IMR-90 (cell line): ENCODE measurements around the gene PLXDC1. TPM values are rescaled to one million over a fixed set of nuclear protein-coding genes. Genes with fewer than 3 reads are reported as not detected.

ENCODE experiments used
- ATAC-seq: fragments of 200-7000 bp; cut with Tn5 transposase; 2 replicates; pipeline ENCODE4 v1.9.1; 2020; ENCODE audit warnings: low read depth, mild to moderate bottlenecking, moderate library complexity
- BruUV-seq: library from RNA; stranded (reverse); fragments of 400-500 nt; replicated peaks from 2 replicates; lab custom pipeline; 2021; lab: Mats Ljungman, UMichigan
- CTCF ChIA-PET: fragments of 300-600 bp; formaldehyde crosslinking; extraction: SDS; loops from one replicate; lab custom pipeline; 2021; ENCODE audit warnings: antibody characterized with exemption; lab: Yijun Ruan, JAX
- POLR2A ChIA-PET: fragments of 300-600 bp; sonication (Branson Sonifier 250); formaldehyde crosslinking; loops from one replicate; lab custom pipeline; 2022; ENCODE audit warnings: antibody characterized with exemption; ENCODE audit not compliant: unreplicated experiment; lab: Charles Lee
- DNase-seq: peaks from one replicate; pipeline ENCODE4 v3.0.0; 2013
- H2AFZ ChIP-seq: replicated peaks from 2 replicates; pipeline ENCODE3; 2013; ENCODE audit warnings: low read length, mild to moderate bottlenecking; ENCODE audit not compliant: poor library complexity
- H2AK5ac ChIP-seq: 2 replicates; pipeline ENCODE4 v1.6.1; 2013; ENCODE audit warnings: low read depth, low read length, inconsistent platforms
- H2AK9ac ChIP-seq: replicated peaks from 2 replicates; pipeline ENCODE3; 2013; ENCODE audit warnings: mild to moderate bottlenecking, low read depth, low read length, moderate library complexity; ENCODE audit not compliant: poor library complexity
- H2BK120ac ChIP-seq: 2 replicates; pipeline ENCODE4 v1.6.1; 2013; ENCODE audit warnings: low read depth, low read length, inconsistent platforms
- H2BK15ac ChIP-seq: 3 replicates; pipeline ENCODE4 v1.6.1; 2013; ENCODE audit warnings: low read depth, low read length, inconsistent platforms
- H2BK20ac ChIP-seq: 2 replicates; pipeline ENCODE4 v1.6.1; 2013; ENCODE audit warnings: low read depth, mild to moderate bottlenecking, inconsistent platforms, low read length, moderate library complexity
- H2BK5ac ChIP-seq: 2 replicates; pipeline ENCODE4 v1.6.1; 2013; ENCODE audit warnings: mild to moderate bottlenecking, low read depth, low read length, inconsistent platforms; ENCODE audit not compliant: poor library complexity, severe bottlenecking
- H3K14ac ChIP-seq: replicated peaks from 2 replicates; pipeline ENCODE4 v1.6.1; 2013; ENCODE audit warnings: low read depth, low read length, inconsistent platforms
- H3K18ac ChIP-seq: 2 replicates; pipeline ENCODE4 v1.6.1; 2013; ENCODE audit warnings: low read depth, low read length, control low read depth
- H3K23ac ChIP-seq: 2 replicates; pipeline ENCODE4 v1.6.1; 2013; ENCODE audit warnings: low read depth, low read length, inconsistent platforms
- H3K27ac ChIP-seq: 2 replicates; pipeline ENCODE4 v1.5.1; 2013; ENCODE audit warnings: mild to moderate bottlenecking, control low read depth, low read length; ENCODE audit not compliant: insufficient read depth
- H3K27me3 ChIP-seq: 2 replicates; pipeline ENCODE4 v1.6.1; 2013; ENCODE audit warnings: low read length; ENCODE audit not compliant: control insufficient read depth, insufficient read depth
- H3K36me3 ChIP-seq: 2 replicates; pipeline ENCODE4 v1.6.1; 2013; ENCODE audit warnings: low read length, mixed read lengths; ENCODE audit not compliant: control insufficient read depth, insufficient read depth
- H3K4ac ChIP-seq: 2 replicates; pipeline ENCODE4 v1.6.1; 2013; ENCODE audit warnings: low read depth, low read length, inconsistent platforms
- H3K4me1 ChIP-seq: 2 replicates; pipeline ENCODE4 v1.6.1; 2013; ENCODE audit warnings: low read length, mixed read lengths; ENCODE audit not compliant: control insufficient read depth, insufficient read depth
- H3K4me2 ChIP-seq: 2 replicates; pipeline ENCODE4 v1.6.1; 2013; ENCODE audit warnings: low read depth, mild to moderate bottlenecking, control low read depth, low read length, moderate library complexity
- H3K4me3 ChIP-seq: 2 replicates; pipeline ENCODE4 v1.5.1; 2013; ENCODE audit warnings: low read depth, mild to moderate bottlenecking, control low read depth, low read length, moderate library complexity; ENCODE audit not compliant: insufficient read depth
- H3K56ac ChIP-seq: 2 replicates; pipeline ENCODE4 v1.6.1; 2013; ENCODE audit warnings: low read length, inconsistent platforms; ENCODE audit not compliant: insufficient read depth; ENCODE audit errors: extremely low read depth
- H3K79me1 ChIP-seq, 2 experiments: 2 replicates each; pipeline ENCODE4 v1.6.1; 2013; ENCODE audit warnings: low read length in 2 of 2, inconsistent platforms in 1 of 2, low read depth in 1 of 2
- H3K9ac ChIP-seq: 2 replicates; pipeline ENCODE4 v1.6.1; 2013; ENCODE audit warnings: low read depth, low read length, control low read depth
- H3K9me1 ChIP-seq: 2 replicates; pipeline ENCODE4 v1.6.1; 2013; ENCODE audit warnings: low read length, inconsistent platforms; ENCODE audit not compliant: insufficient read depth
- H3K9me3 ChIP-seq: 2 replicates; pipeline ENCODE4 v1.6.1; 2013; ENCODE audit warnings: low read length; ENCODE audit not compliant: control insufficient read depth, insufficient read depth
- H4K20me1 ChIP-seq: 2 replicates; pipeline ENCODE4 v1.6.1; 2013; ENCODE audit warnings: low read length, inconsistent platforms; ENCODE audit not compliant: insufficient read depth
- H4K5ac ChIP-seq: 2 replicates; pipeline ENCODE4 v1.6.1; 2013; ENCODE audit warnings: mild to moderate bottlenecking, low read depth, low read length, control low read depth
- H4K8ac ChIP-seq, 2 experiments: 2 replicates each; pipeline ENCODE4 v1.6.1; 2013; ENCODE audit warnings: low read depth in 2 of 2, low read length in 2 of 2, control low read depth in 1 of 2, inconsistent platforms in 1 of 2
- H4K91ac ChIP-seq: 2 replicates; pipeline ENCODE4 v1.6.1; 2013; ENCODE audit warnings: low read depth, low read length, inconsistent platforms; ENCODE audit not compliant: insufficient read depth
- BHLHE40 ChIP-seq: fragments of 150-350 bp; IDR thresholded peaks from 2 replicates; pipeline ENCODE4 v1.6.1; 2016; ENCODE audit warnings: mild to moderate bottlenecking, low read depth, low read length
- CEBPB ChIP-seq: IDR thresholded peaks from 2 replicates; pipeline ENCODE4 v1.6.1; 2012; ENCODE audit warnings: low read depth, low read length, improper control_type of control experiment
- CTCF ChIP-seq: conservative IDR thresholded peaks from 2 replicates; pipeline ENCODE4 v1.5.1; 2012; ENCODE audit warnings: mild to moderate bottlenecking, low read depth, low read length, improper control_type of control experiment
- MAZ ChIP-seq: IDR thresholded peaks from 2 replicates; pipeline ENCODE4 v1.6.1; 2012; ENCODE audit warnings: low read depth, mild to moderate bottlenecking, low read length, improper control_type of control experiment, moderate library complexity, borderline replicate concordance
- MXI1 ChIP-seq: IDR thresholded peaks from 2 replicates; pipeline ENCODE4 v1.6.1; 2012; ENCODE audit warnings: low read depth, mild to moderate bottlenecking, low read length, moderate library complexity, borderline replicate concordance
- NFE2L2 ChIP-seq: fragments of 150-350 bp; IDR thresholded peaks from 2 replicates; pipeline ENCODE4 v1.6.1; 2016; ENCODE audit warnings: low read depth, mild to moderate bottlenecking, low read length
- POLR2A ChIP-seq: IDR thresholded peaks from 2 replicates; pipeline ENCODE4 v1.6.1; 2012; ENCODE audit warnings: mild to moderate bottlenecking, low read depth, low read length
- RAD21 ChIP-seq: IDR thresholded peaks from 2 replicates; pipeline ENCODE4 v1.6.1; 2012; ENCODE audit warnings: low read length, improper control_type of control experiment
- RCOR1 ChIP-seq: IDR thresholded peaks from 2 replicates; pipeline ENCODE4 v1.6.1; 2012; ENCODE audit warnings: mild to moderate bottlenecking, low read length, improper control_type of control experiment; ENCODE audit not compliant: insufficient replicate concordance
- RFX5 ChIP-seq: IDR thresholded peaks from 2 replicates; pipeline ENCODE4 v1.8.0; 2012; ENCODE audit warnings: low read depth, mild to moderate bottlenecking, low read length, moderate library complexity
- WGBS, 2 experiments: methylation state at CpG; one replicate each; pipeline versions ENCODE4 v1.1.5 to v1.1.7; 2013; ENCODE audit warnings: missing lambda C conversion rate in 2 of 2; ENCODE audit not compliant: insufficient read length in 1 of 2; ENCODE audit errors: extremely low coverage in 2 of 2; 5-methylcytosine and 5-hydroxymethylcytosine counted together
- dilution Hi-C: fragments of 300-500 bp; cut with HindIII; formaldehyde crosslinking; loops from one replicate; pipeline ENCODE4 v1.14.3; 2018; ENCODE audit warnings: low sequenced_read_pairs; ENCODE audit not compliant: unreplicated experiment
- in situ Hi-C: fragments of 300-500 bp; cut with MboI; formaldehyde crosslinking; loops from 3 replicates; pipeline ENCODE4 v1.14.3; 2019; ENCODE audit warnings: low sequenced_read_pairs, inconsistent platforms, mixed read lengths
- intact Hi-C: fragments of 100-400 bp; cut with micrococcal nuclease; formaldehyde crosslinking; loops from 2 replicates; pipeline ENCODE4 v1.10.0; 2022
- polyA plus RNA-seq, 3 experiments: library from polyadenylated mRNA; depleted of rRNA; stranded (reverse); fragments of >200 nt; gene quantifications; 2 replicates each; pipeline ENCODE4 v1.2.3, GENCODE V29; 2012; ENCODE audit warnings: low replicate concordance in 1 of 3
- total RNA-seq: library from RNA; depleted of rRNA; stranded (reverse); fragments of >200 nt; gene quantifications from 2 replicates; pipeline ENCODE4 v1.2.3, GENCODE V29; 2012
- TF ChIP-seq, protein P1 (sequence below): fragments of 150-350 bp; IDR thresholded peaks from 2 replicates; pipeline ENCODE4 v1.6.1; 2017; ENCODE audit warnings: mild to moderate bottlenecking, antibody characterized with exemption, low read length, low read depth

Gene PLXDC1
- total and polyA plus RNA-seq, 2 of the 4 experiments (the other 2 are of a cell fraction), result under 0.01 to 0.50 TPM

DNA sequence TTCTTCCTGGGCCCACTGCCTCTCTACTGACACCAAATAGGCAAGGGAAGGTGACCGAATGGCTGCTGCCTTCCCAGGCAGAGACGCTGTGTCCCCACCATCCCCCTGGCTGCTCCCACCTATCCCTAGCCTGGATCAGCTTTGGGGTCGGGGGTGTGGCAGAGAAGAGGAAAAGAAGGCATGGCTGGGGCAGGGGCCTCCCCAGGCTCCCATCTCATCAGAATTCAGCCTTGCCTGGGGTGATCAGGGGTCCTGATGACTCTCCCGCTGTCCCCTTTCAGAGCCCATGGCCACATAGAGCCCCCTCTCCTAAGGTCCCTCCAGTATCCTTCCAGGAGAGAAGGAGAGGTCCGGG, 665 bp downstream of the PLXDC1 start:
- H3K27ac ChIP-seq, result no peak overlapping the region
- POLR2A ChIA-PET, result no interaction called here

More for the DNA sequence above, 665 bp downstream of the PLXDC1 start:
- H3K4me1 ChIP-seq, result no peaks in the 10 kb centered on the region; the same call in 1 of the 2 replicates
- H3K9me1 ChIP-seq, result no peaks in the 10 kb centered on the region
- no peaks in the 10 kb centered on the region for H3K36me3 ChIP-seq
- H3K4me3 ChIP-seq, result no peak overlapping the region
- no peak overlapping the region for H3K56ac ChIP-seq
- no peak overlapping the region for H4K8ac ChIP-seq
- intact Hi-C loops, result no loop called here
- peak overlapping the region; percentile 69 for H2AFZ ChIP-seq
- H3K9ac ChIP-seq, result no peak overlapping the region
- no peak overlapping the region for H2BK20ac ChIP-seq
- no CpG with 5 or more reads among the region's 5 CpGs for WGBS, 2 experiments
- no peaks in the 10 kb centered on the region for H3K9me3 ChIP-seq
- peaks cover 20% of the 10 kb centered on the region for H3K27me3 ChIP-seq
- H4K5ac ChIP-seq, result no peak overlapping the region
- H2AK9ac ChIP-seq, result no peak overlapping the region
- no peak overlapping the region for H3K23ac ChIP-seq
- no peaks in the 10 kb centered on the region for H3K79me1 ChIP-seq
- ATAC-seq (no peak), DNase-seq (no peak)
- no peak overlapping the region for H3K18ac ChIP-seq
- TF ChIP-seq MAZ (no peak), MXI1 (no peak), RFX5 (no peak), RCOR1 (no peak), POLR2A (no peak), NFE2L2 (no peak), CEBPB (no peak), BHLHE40 (no peak), CTCF (no peak), RAD21 (no peak)
- TF ChIP-seq, protein P1, sequence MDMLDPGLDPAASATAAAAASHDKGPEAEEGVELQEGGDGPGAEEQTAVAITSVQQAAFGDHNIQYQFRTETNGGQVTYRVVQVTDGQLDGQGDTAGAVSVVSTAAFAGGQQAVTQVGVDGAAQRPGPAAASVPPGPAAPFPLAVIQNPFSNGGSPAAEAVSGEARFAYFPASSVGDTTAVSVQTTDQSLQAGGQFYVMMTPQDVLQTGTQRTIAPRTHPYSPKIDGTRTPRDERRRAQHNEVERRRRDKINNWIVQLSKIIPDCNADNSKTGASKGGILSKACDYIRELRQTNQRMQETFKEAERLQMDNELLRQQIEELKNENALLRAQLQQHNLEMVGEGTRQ, result no peak
- H3K14ac ChIP-seq, result no peak overlapping the region
- peaks cover 4% of the 10 kb centered on the region; the same call in 1 of the 2 replicates for H4K20me1 ChIP-seq
- no peak overlapping the region for H2BK5ac ChIP-seq
- H2BK120ac ChIP-seq, result no peak overlapping the region
- no peak overlapping the region for H2BK15ac ChIP-seq
- H2AK5ac ChIP-seq, result no peak overlapping the region
- H4K91ac ChIP-seq, result no peak overlapping the region
- dilution Hi-C loops, result no loop called here
- CTCF ChIA-PET, result interaction anchor here (1.4 kb wide), 1 partner anchor 168 kb away, joined by 7 read pairs; no protein-coding TSS in a partner anchor
- in situ Hi-C loops, result loop anchor here (5.0 kb wide), 1 partner anchor 168 kb away; no protein-coding TSS in a partner anchor
- H3K4ac ChIP-seq, result no peak overlapping the region
- no TSS peak for BruUV-seq
- no peak overlapping the region for H3K4me2 ChIP-seq
